WTC11 (cell line): Measurements from ENCODE around the gene ARMC2. TPM values are rescaled to one million over a fixed set of nuclear protein-coding genes. Genes with fewer than 3 reads are reported as not detected.

Experiments used
- ATAC-seq: fragments of 200-7000 bp; cut with Tn5 transposase; 2 replicates; pipeline ENCODE4 v1.10.0; 2021; ENCODE audit warnings: mild to moderate bottlenecking, moderate library complexity
- CTCF ChIA-PET: fragments of 300-600 bp; sonication (Branson Sonifier 250); formaldehyde crosslinking; loops from one replicate; lab custom pipeline; 2021; ENCODE audit warnings: antibody characterized with exemption; lab: Charles Lee
- POLR2A ChIA-PET: fragments of 350-600 bp; sonication (Branson Sonifier 250); formaldehyde crosslinking; loops from one replicate; lab custom pipeline; 2021; ENCODE audit warnings: antibody characterized with exemption; lab: Charles Lee
- DNase-seq: peaks from one replicate; pipeline ENCODE4 v3.0.0; 2021; ENCODE audit warnings: low spot score
- H3K27ac Mint-ChIP-seq: 2 replicates; pipeline ENCODE4 v1.8.0; 2021; ENCODE audit warnings: mixed read lengths
- H3K27me3 Mint-ChIP-seq: 2 replicates; pipeline ENCODE4 v1.8.0; 2021; ENCODE audit warnings: low read depth, mild to moderate bottlenecking, moderate library complexity, mixed read lengths
- H3K36me3 Mint-ChIP-seq: 2 replicates; pipeline ENCODE4 v1.8.0; 2021; ENCODE audit warnings: mixed read lengths
- H3K4me1 Mint-ChIP-seq: 2 replicates; pipeline ENCODE4 v1.8.0; 2022; ENCODE audit warnings: mixed read lengths
- H3K4me3 Mint-ChIP-seq: 2 replicates; pipeline ENCODE4 v1.8.0; 2021; ENCODE audit warnings: mild to moderate bottlenecking, moderate library complexity, mixed read lengths
- H3K9me3 Mint-ChIP-seq: 2 replicates; pipeline ENCODE4 v1.8.0; 2021; ENCODE audit warnings: mixed read lengths
- CBFB ChIP-seq: sonication (generic); formaldehyde crosslinking; IDR thresholded peaks from 2 replicates; pipeline ENCODE4 v1.8.1; 2022; ENCODE audit warnings: mild to moderate bottlenecking, low read depth, missing genetic modification reagents
- CDX4 ChIP-seq: fragments of 250-450 bp; sonication (Bioruptor Pico); IDR thresholded peaks from 2 replicates; pipeline ENCODE4 v1.9.0; 2021; ENCODE audit warnings: moderate library complexity, mild to moderate bottlenecking, inconsistent platforms, borderline replicate concordance
- E2F1 ChIP-seq: sonication (generic); formaldehyde crosslinking; IDR thresholded peaks from 2 replicates; pipeline ENCODE4 v1.8.0; 2022; ENCODE audit warnings: mild to moderate bottlenecking, missing genetic modification reagents
- FOXJ3 ChIP-seq: sonication (generic); formaldehyde crosslinking; IDR thresholded peaks from 2 replicates; pipeline ENCODE4 v1.9.0; 2021; ENCODE audit warnings: missing genetic modification reagents, mild to moderate bottlenecking, borderline replicate concordance
- FOXP1 ChIP-seq: sonication (generic); formaldehyde crosslinking; IDR thresholded peaks from 2 replicates; pipeline ENCODE4 v1.8.0; 2022; ENCODE audit warnings: missing genetic modification reagents, mild to moderate bottlenecking, moderate library complexity, borderline replicate concordance
- GABPB1 ChIP-seq: sonication (generic); formaldehyde crosslinking; IDR thresholded peaks from 2 replicates; pipeline ENCODE4 v1.8.1; 2023; ENCODE audit warnings: mild to moderate bottlenecking, missing genetic modification reagents
- GTF2I ChIP-seq: fragments of 250-450 bp; sonication (Bioruptor Pico); conservative IDR thresholded peaks from 2 replicates; pipeline ENCODE4 v1.4.0; 2021; ENCODE audit warnings: mild to moderate bottlenecking
- KAT7 ChIP-seq: sonication (generic); formaldehyde crosslinking; IDR thresholded peaks from 2 replicates; pipeline ENCODE4 v1.8.1; 2023; ENCODE audit warnings: missing genetic modification reagents, mild to moderate bottlenecking, borderline replicate concordance
- PREB ChIP-seq: sonication (generic); formaldehyde crosslinking; IDR thresholded peaks from 2 replicates; pipeline ENCODE4 v1.8.1; 2022; ENCODE audit warnings: mild to moderate bottlenecking, missing genetic modification reagents, moderate library complexity, borderline replicate concordance
- RELA ChIP-seq: sonication (generic); formaldehyde crosslinking; IDR thresholded peaks from 2 replicates; pipeline ENCODE4 v1.8.1; 2022; ENCODE audit warnings: missing genetic modification reagents, mild to moderate bottlenecking, borderline replicate concordance
- ZNF121 ChIP-seq: sonication (generic); formaldehyde crosslinking; IDR thresholded peaks from 2 replicates; pipeline ENCODE4 v1.8.0; 2023; ENCODE audit warnings: missing genetic modification reagents
- ZNF219 ChIP-seq: sonication (generic); formaldehyde crosslinking; IDR thresholded peaks from 2 replicates; pipeline ENCODE4 v1.8.0; 2023; ENCODE audit warnings: missing genetic modification reagents, mild to moderate bottlenecking, borderline replicate concordance
- ZNF263 ChIP-seq: sonication (generic); formaldehyde crosslinking; IDR thresholded peaks from 2 replicates; pipeline ENCODE4 v1.8.1; 2022; ENCODE audit warnings: low read depth, mild to moderate bottlenecking, moderate library complexity, missing genetic modification reagents
- total RNA-seq: library from RNA; stranded (reverse); gene quantifications from 3 replicates; pipeline ENCODE4 v1.2.3, GENCODE V29; 2021
- TF ChIP-seq, protein P1 (sequence below): fragments of 250-450 bp; sonication (Bioruptor Pico); IDR thresholded peaks from 2 replicates; pipeline ENCODE4 v1.9.0; 2021; ENCODE audit warnings: mild to moderate bottlenecking

ARMC2 gene
- total RNA-seq, 1 experiment from 2014 or later, result 5.2 TPM

GRCh38 chr6:109009236-109009961, 161.2 kb downstream of the ARMC2 start (continued):
- TF ChIP-seq ZNF263, result no peak
- peak; percentile 95 for TF ChIP-seq FOXP1
- no peak for TF ChIP-seq FOXJ3 (CRISPR knock-in tag)
- TF ChIP-seq CBFB (CRISPR knock-in tag), result peak; percentile 65; the same call in 1 of the 2 replicates
- TF ChIP-seq RELA (CRISPR knock-in tag), result peak; percentile 87; the same call in 1 of the 2 replicates
- no peak for TF ChIP-seq PREB
- TF ChIP-seq, all 79 proteins: peak for 21

- Mint-ChIP-seq H3K27me3 (no peaks in the 10 kb centered on the region), H3K27ac (peak overlapping the region; percentile 95), H3K9me3 (no peaks in the 10 kb centered on the region)
- POLR2A ChIA-PET, result no interaction called here
- CTCF ChIA-PET, result interaction anchor here (1.4 kb wide), 1 partner anchor 42 kb away, joined by 3 read pairs; no protein-coding TSS in a partner anchor
- TF ChIP-seq GTF2I (CRISPR knock-in tag) (no peak), CBFB (CRISPR knock-in tag) (no peak)
- TF ChIP-seq, protein P1, sequence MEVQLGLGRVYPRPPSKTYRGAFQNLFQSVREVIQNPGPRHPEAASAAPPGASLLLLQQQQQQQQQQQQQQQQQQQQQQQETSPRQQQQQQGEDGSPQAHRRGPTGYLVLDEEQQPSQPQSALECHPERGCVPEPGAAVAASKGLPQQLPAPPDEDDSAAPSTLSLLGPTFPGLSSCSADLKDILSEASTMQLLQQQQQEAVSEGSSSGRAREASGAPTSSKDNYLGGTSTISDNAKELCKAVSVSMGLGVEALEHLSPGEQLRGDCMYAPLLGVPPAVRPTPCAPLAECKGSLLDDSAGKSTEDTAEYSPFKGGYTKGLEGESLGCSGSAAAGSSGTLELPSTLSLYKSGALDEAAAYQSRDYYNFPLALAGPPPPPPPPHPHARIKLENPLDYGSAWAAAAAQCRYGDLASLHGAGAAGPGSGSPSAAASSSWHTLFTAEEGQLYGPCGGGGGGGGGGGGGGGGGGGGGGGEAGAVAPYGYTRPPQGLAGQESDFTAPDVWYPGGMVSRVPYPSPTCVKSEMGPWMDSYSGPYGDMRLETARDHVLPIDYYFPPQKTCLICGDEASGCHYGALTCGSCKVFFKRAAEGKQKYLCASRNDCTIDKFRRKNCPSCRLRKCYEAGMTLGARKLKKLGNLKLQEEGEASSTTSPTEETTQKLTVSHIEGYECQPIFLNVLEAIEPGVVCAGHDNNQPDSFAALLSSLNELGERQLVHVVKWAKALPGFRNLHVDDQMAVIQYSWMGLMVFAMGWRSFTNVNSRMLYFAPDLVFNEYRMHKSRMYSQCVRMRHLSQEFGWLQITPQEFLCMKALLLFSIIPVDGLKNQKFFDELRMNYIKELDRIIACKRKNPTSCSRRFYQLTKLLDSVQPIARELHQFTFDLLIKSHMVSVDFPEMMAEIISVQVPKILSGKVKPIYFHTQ (CRISPR knock-in tag), result no peak
- TF ChIP-seq, all 79 proteins: peak for 0
- no peak for ATAC-seq
- no peak for DNase-seq
- H3K36me3 Mint-ChIP-seq, result no peaks in the 10 kb centered on the region
- peaks cover 31% of the 10 kb centered on the region for H3K4me1 Mint-ChIP-seq
- peak overlapping the region; percentile 94 for H3K4me3 Mint-ChIP-seq
These were observed 161.9 kb downstream of the ARMC2 start for GRCh38 chr6:109009962-109010704.

DNA sequence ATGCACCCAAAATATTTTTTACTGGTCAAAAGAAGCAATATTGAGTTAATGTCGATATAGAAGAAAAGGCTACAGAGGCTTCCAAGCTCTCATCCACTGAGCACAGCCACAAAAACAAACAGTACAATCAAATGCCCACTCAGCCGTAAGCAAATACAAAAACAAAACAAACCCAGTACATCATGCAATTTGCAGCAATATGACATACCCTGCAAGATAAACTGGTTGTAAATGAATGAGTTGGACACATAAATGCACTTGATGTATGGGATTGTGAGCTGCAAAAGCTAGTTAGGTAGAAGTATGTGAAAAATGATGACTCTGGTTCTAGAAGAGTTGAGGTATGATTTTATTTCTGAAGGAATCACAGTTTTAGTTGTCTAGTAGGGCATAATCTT, 162.5 kb downstream of the ARMC2 start:
- ATAC-seq (no peak), DNase-seq (no peak)
- peaks cover 30% of the 10 kb centered on the region for H3K4me1 Mint-ChIP-seq
- H3K4me3 Mint-ChIP-seq, result no peak overlapping the region
- no peak overlapping the region for H3K27ac Mint-ChIP-seq
- H3K9me3 Mint-ChIP-seq, result no peaks in the 10 kb centered on the region
- H3K36me3 Mint-ChIP-seq, result no peaks in the 10 kb centered on the region
- peak; percentile 88 for TF ChIP-seq GABPB1 (CRISPR knock-in tag)
- TF ChIP-seq CDX4 (CRISPR knock-in tag), result no peak
- TF ChIP-seq, all 79 proteins: peak for 1
- POLR2A ChIA-PET, result no interaction called here
- no peaks in the 10 kb centered on the region for H3K27me3 Mint-ChIP-seq
- CTCF ChIA-PET, result no interaction called here

DNA sequence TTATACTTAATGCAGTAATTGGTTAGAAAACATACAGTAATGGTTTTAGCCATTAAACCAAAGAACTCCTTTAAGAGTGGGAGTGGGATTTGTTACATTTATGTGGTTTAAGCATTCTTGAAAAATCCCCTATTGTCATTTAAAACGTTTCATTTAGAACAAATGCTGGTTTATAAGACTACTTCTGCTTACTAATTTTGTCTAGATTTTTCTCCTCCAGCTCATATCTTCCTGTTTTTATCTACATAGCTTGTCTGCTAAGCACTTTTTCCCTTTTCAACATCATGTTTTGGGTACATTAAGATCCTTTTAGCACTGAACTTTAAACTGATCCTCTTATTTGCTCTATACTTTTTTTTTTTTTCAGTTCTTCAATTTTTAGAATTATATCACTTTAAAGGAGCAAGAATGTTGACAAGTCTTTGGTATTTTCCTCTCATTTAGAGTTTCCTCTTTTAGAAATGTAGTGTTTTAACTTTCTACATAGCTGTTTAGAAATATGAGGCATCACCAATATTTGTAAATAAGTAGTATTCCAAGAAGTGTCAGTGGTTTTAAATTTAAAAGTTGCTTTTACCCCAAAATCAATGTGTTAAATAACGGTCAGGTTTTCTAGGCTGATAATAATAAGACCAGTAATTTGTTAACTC, 165.6 kb downstream of the ARMC2 start:
- ChIA-PET POLR2A (no interaction called here), CTCF (no interaction called here)
- DNase-seq, result no peak
- Mint-ChIP-seq H3K9me3 (no peaks in the 10 kb centered on the region), H3K36me3 (no peaks in the 10 kb centered on the region), H3K4me3 (no peak overlapping the region), H3K27ac (no peak overlapping the region), H3K27me3 (no peaks in the 10 kb centered on the region), H3K4me1 (peaks cover 10% of the 10 kb centered on the region)
- no peak for ATAC-seq
- TF ChIP-seq E2F1 (CRISPR knock-in tag) (no peak), ZNF219 (no peak), ZNF121 (CRISPR knock-in tag) (no peak), KAT7 (CRISPR knock-in tag) (no peak)
